HCT116 (cell line): ENCODE measurements around the gene ELOB.

Source experiments
- ATF3 ChIP-seq: IDR thresholded peaks from 2 replicates; pipeline ENCODE4 v1.6.1; 2012
- CTCF ChIP-seq, 3 experiments: fragments of 200-600 bp in 1 of 3; sonication (generic) in 1 of 3; IDR thresholded peaks in 2 of 3; conservative IDR thresholded peaks in 1 of 3; 2 replicates each; pipeline ENCODE4 v1.5.1; 2012 to 2017; ENCODE audit warnings: low read depth in 2 of 3, low read length in 2 of 3, antibody characterized with exemption in 1 of 3, borderline replicate concordance in 1 of 3, control low read depth in 1 of 3, mild to moderate bottlenecking in 1 of 3, mixed read lengths in 1 of 3, mixed run types in 1 of 3, moderate library complexity in 1 of 3; ENCODE audit not compliant: insufficient read depth in 1 of 3
- ELF1 ChIP-seq: IDR thresholded peaks from 2 replicates; pipeline ENCODE4 v1.6.1; 2012; ENCODE audit warnings: low read depth, borderline replicate concordance
- EZH2 ChIP-seq: fragments of 200-600 bp; sonication (generic); IDR thresholded peaks from 2 replicates; pipeline ENCODE4 v1.6.1; 2017; ENCODE audit warnings: antibody characterized with exemption, mixed run types
- MAX ChIP-seq: IDR thresholded peaks from 2 replicates; pipeline ENCODE4 v1.6.1; 2012
- POLR2AphosphoS5 ChIP-seq: IDR thresholded peaks from 2 replicates; pipeline ENCODE4 v1.6.1; 2011; ENCODE audit warnings: mild to moderate bottlenecking, low read depth, low read length, moderate library complexity
- RAD21 ChIP-seq: IDR thresholded peaks from 2 replicates; pipeline ENCODE4 v1.6.1; 2012; ENCODE audit warnings: low read depth, mild to moderate bottlenecking
- YY1 ChIP-seq: IDR thresholded peaks from 2 replicates; pipeline ENCODE4 v1.6.1; 2011; ENCODE audit warnings: low read length, low read depth, moderate library complexity, mild to moderate bottlenecking; ENCODE audit not compliant: insufficient replicate concordance; ENCODE audit errors: extremely low read depth
- ZBTB33 ChIP-seq: IDR thresholded peaks from 2 replicates; pipeline ENCODE4 v1.6.1; 2011; ENCODE audit warnings: mild to moderate bottlenecking, low read length, moderate library complexity; ENCODE audit not compliant: insufficient replicate concordance; ENCODE audit errors: extremely low read depth
- ZFX ChIP-seq: fragments of 450-650 bp; IDR thresholded peaks from 2 replicates; pipeline ENCODE4 v1.6.1; 2017
- ZNF274 ChIP-seq: fragments of 200-500 bp; sonication (Bioruptor generic); IDR thresholded peaks from 2 replicates; pipeline ENCODE4 v1.6.1; 2014; ENCODE audit warnings: mild to moderate bottlenecking, low read depth, low read length, inconsistent platforms

- no peak for TF ChIP-seq ZBTB33
- TF ChIP-seq CTCF (IDR thresholded peaks at IDR 0.05 in 2 of 3, conservative IDR thresholded peaks at IDR 0.05 in 1 of 3; ENCODE audit: borderline replicate concordance in 1 of 3, insufficient read depth in 1 of 3, low read depth in 2 of 3, low read length in 2 of 3): no peak
- no peak for TF ChIP-seq MAX
- no peak for TF ChIP-seq EZH2
- no peak for TF ChIP-seq ATF3
- no peak for TF ChIP-seq ZFX
- no peak for TF ChIP-seq YY1
- TF ChIP-seq ELF1: no peak
- TF ChIP-seq POLR2AphosphoS5: no peak
- TF ChIP-seq ZNF274: no peak
- TF ChIP-seq RAD21: no peak
These were observed 15.6 kb downstream of the ELOB start for GRCh38 chr16:2761472-2761871.
